Endothelial cell of umbilical vein (primary cell): ENCODE data around the gene PFDN1. TPM values are rescaled to one million over a fixed set of nuclear protein-coding genes. Genes with fewer than 3 reads are reported as not detected.

Source experiments
- BruUV-seq: library from RNA; stranded (reverse); fragments of 400-500 nt; replicated peaks from 2 replicates; lab custom pipeline; 2021; lab: Mats Ljungman, UMichigan
- CTCF ChIA-PET: fragments of 300-600, 350-600 bp; sonication (Branson Sonifier 250); formaldehyde crosslinking; loops from one replicate; lab custom pipeline; 2021; ENCODE audit warnings: antibody characterized with exemption, inconsistent platforms; lab: Charles Lee
- POLR2A ChIA-PET: fragments of 300-600, 350-600 bp; sonication (Branson Sonifier 250); formaldehyde crosslinking; loops from one replicate; lab custom pipeline; 2021; ENCODE audit warnings: antibody characterized with exemption, inconsistent platforms; lab: Charles Lee
- DNase-seq: peaks from one replicate; pipeline ENCODE4 v3.0.0-alpha.2; 2011; ENCODE audit warnings: low read depth, low spot score
- FAIRE-seq: peaks from 2 replicates; lab custom pipeline; 2011; peaks lifted over from hg19 to GRCh38; lab: Jason Lieb, UNC
- H2AFZ ChIP-seq: 2 replicates; pipeline ENCODE4 v1.6.0; 2012; ENCODE audit warnings: low read depth, low read length, control low read depth, inconsistent platforms
- H3K27ac ChIP-seq: 2 replicates; pipeline ENCODE4 v1.5.1; 2011; ENCODE audit warnings: low read depth, mild to moderate bottlenecking, control low read depth, low read length, moderate library complexity; ENCODE audit not compliant: insufficient read depth
- H3K27me3 ChIP-seq, 2 experiments: 2 replicates each; pipeline versions ENCODE4 v1.6.0 to v1.6.1; 2011; ENCODE audit warnings: low read length in 2 of 2, mixed read lengths in 1 of 2; ENCODE audit not compliant: control insufficient read depth in 2 of 2, insufficient read depth in 2 of 2
- H3K36me3 ChIP-seq, 2 experiments: 2 replicates in 1 of 2; 3 replicates in 1 of 2; pipeline ENCODE4 v1.5.1; 2011; ENCODE audit warnings: low read length in 2 of 2, mild to moderate bottlenecking in 1 of 2, moderate library complexity in 1 of 2; ENCODE audit not compliant: control insufficient read depth in 2 of 2, insufficient read depth in 2 of 2; ENCODE audit errors: extremely low read depth in 1 of 2
- H3K4me1 ChIP-seq: 3 replicates; pipeline ENCODE4 v1.5.1; 2011; ENCODE audit warnings: mild to moderate bottlenecking, low read length; ENCODE audit not compliant: control insufficient read depth, insufficient read depth; ENCODE audit errors: extremely low read depth
- H3K4me2 ChIP-seq: 2 replicates; pipeline ENCODE4 v1.6.1; 2011; ENCODE audit warnings: low read length, control low read depth, mixed read lengths; ENCODE audit not compliant: insufficient read depth
- H3K4me3 ChIP-seq, 3 experiments: fragments of 200-600 bp in 1 of 3; sonication (generic), shearing (Covaris generic) in 1 of 3; replicated peaks in 1 of 3; 2 replicates each; pipeline ENCODE4 v1.5.1; 2011 to 2016; ENCODE audit warnings: control low read depth in 3 of 3, low read length in 3 of 3, mild to moderate bottlenecking in 2 of 3, inconsistent platforms in 1 of 3, low read depth in 1 of 3, moderate library complexity in 1 of 3; ENCODE audit not compliant: insufficient read depth in 1 of 3
- H3K79me2 ChIP-seq: 2 replicates; pipeline ENCODE4 v1.6.0; 2012; ENCODE audit warnings: low read length, inconsistent platforms; ENCODE audit not compliant: control insufficient read depth, insufficient read depth
- H3K9ac ChIP-seq: replicated peaks from 2 replicates; pipeline ENCODE3; 2011; ENCODE audit warnings: low read length, control low read depth; ENCODE audit not compliant: insufficient read depth; ENCODE audit errors: extremely low read depth
- H3K9me1 ChIP-seq: replicated peaks from 3 replicates; pipeline ENCODE4 v1.6.0; 2011; ENCODE audit warnings: mild to moderate bottlenecking, low read length; ENCODE audit not compliant: control insufficient read depth, insufficient read depth; ENCODE audit errors: extremely low read depth
- H3K9me3 ChIP-seq: replicated peaks from 2 replicates; pipeline ENCODE4 v1.5.1; 2012; ENCODE audit warnings: low read length, inconsistent platforms; ENCODE audit not compliant: control insufficient read depth, insufficient read depth
- H4K20me1 ChIP-seq: replicated peaks from 2 replicates; pipeline ENCODE3; 2011; ENCODE audit warnings: mild to moderate bottlenecking, low read length; ENCODE audit not compliant: control insufficient read depth, insufficient read depth; ENCODE audit errors: extremely low read depth
- CTCF ChIP-seq, 2 donors: IDR thresholded peaks; 1 replicate in 1 of 2; 2 replicates in 1 of 2; pipeline ENCODE4 v1.5.1; 2011; ENCODE audit warnings: low read length in 2 of 2, mild to moderate bottlenecking in 2 of 2, moderate library complexity in 2 of 2, control low read depth in 1 of 2, inconsistent platforms in 1 of 2, low read depth in 1 of 2; ENCODE audit not compliant: insufficient read depth in 1 of 2; ENCODE audit errors: extremely low read depth in 1 of 2
- EZH2 ChIP-seq: IDR thresholded peaks from 2 replicates; pipeline ENCODE4 v1.6.1; 2012; ENCODE audit warnings: borderline replicate concordance, low read depth, mild to moderate bottlenecking, moderate library complexity, low read length, inconsistent platforms; ENCODE audit not compliant: severe bottlenecking
- FOS ChIP-seq: IDR thresholded peaks from 2 replicates; pipeline ENCODE4 v1.6.1; 2011; ENCODE audit warnings: mild to moderate bottlenecking, low read length, moderate library complexity, borderline replicate concordance; ENCODE audit not compliant: insufficient read depth
- GATA2 ChIP-seq: IDR thresholded peaks from 2 replicates; pipeline ENCODE4 v1.7.0; 2011; ENCODE audit warnings: low read depth, mild to moderate bottlenecking, moderate library complexity, mixed read lengths, low read length; ENCODE audit not compliant: insufficient read length, insufficient read depth
- JUN ChIP-seq: IDR thresholded peaks from 2 replicates; pipeline ENCODE4 v1.6.1; 2011; ENCODE audit warnings: borderline replicate concordance, low read depth; ENCODE audit not compliant: insufficient read length, insufficient read depth
- MYC ChIP-seq: IDR thresholded peaks from one replicate; pipeline ENCODE4 v1.6.1; 2011; ENCODE audit warnings: mild to moderate bottlenecking, low read depth, low read length
- POLR2A ChIP-seq: IDR thresholded peaks from 2 replicates; pipeline ENCODE4 v1.6.1; 2012; ENCODE audit warnings: low read depth, mild to moderate bottlenecking, control low read depth, low read length
- POLR2AphosphoS5 ChIP-seq: IDR thresholded peaks from 2 replicates; pipeline ENCODE4 v1.6.1; 2012; ENCODE audit warnings: low read depth, mild to moderate bottlenecking, control low read depth, low read length, moderate library complexity; ENCODE audit not compliant: insufficient read depth
- dilution Hi-C: fragments of 300-500 bp; cut with MboI; formaldehyde crosslinking; loops from one replicate; pipeline ENCODE4 v1.15.0; 2019; ENCODE audit warnings: low sequenced_read_pairs; ENCODE audit not compliant: extremely low pct_ligation_motif_present
- intact Hi-C: fragments of 100-400 bp; cut with micrococcal nuclease; formaldehyde crosslinking; loops from one replicate; pipeline ENCODE4 v1.10.0; 2022
- polyA plus RNA-seq, 4 experiments: library from polyadenylated mRNA; depleted of rRNA in 3 of 4; stranded (reverse) in 3 of 4; unstranded in 1 of 4; fragments of >200 nt; gene quantifications; 2 replicates each; pipeline versions ENCODE4 v1.2.1 to v1.2.3, GENCODE V29; 2011 to 2012; ENCODE audit warnings: missing spikeins in 1 of 4
- total RNA-seq: library from RNA; stranded (reverse); gene quantifications from 2 replicates; pipeline ENCODE4 v1.2.3, GENCODE V29; 2021
- TF ChIP-seq, protein P1 (sequence below): IDR thresholded peaks from 2 replicates; pipeline ENCODE4 v1.6.1; 2011; ENCODE audit not compliant: insufficient read depth, insufficient read length

The PFDN1 gene
- total and polyA plus RNA-seq, 2 donors (not counting 3 experiments of a cell fraction or from before 2014, with no cell fraction given): 107 to 158 TPM

GRCh38 chr5:140340605-140341121 is 37.8 kb upstream of the PFDN1 start:
- Histone ChIP-seq H4K20me1 (no peaks in the 10 kb centered on the region), H3K4me3 (no peak overlapping the region), H3K79me2 (peaks cover 85% of the 10 kb centered on the region), H3K36me3 (peaks cover 20 to 29% of the 10 kb centered on the region in 2 experiments), H2AFZ (no peak overlapping the region), H3K9ac (no peak overlapping the region), H3K9me1 (peaks cover 3% of the 10 kb centered on the region), H3K4me1 (peaks cover 52% of the 10 kb centered on the region), H3K27me3 (no peaks in the 10 kb centered on the region), H3K27ac (no peak overlapping the region), H3K4me2 (no peak overlapping the region), H3K9me3 (no peaks in the 10 kb centered on the region)
- ChIA-PET CTCF (interaction anchor here (1.3 to 16.7 kb wide), 3 partner anchors 12 to 95 kb away, joined by 5 to 1214 read pairs (median 10); no protein-coding TSS in a partner anchor), POLR2A (no interaction called here)
- BruUV-seq: no TSS peak
- FAIRE-seq (no peak), DNase-seq (no peak)
- TF ChIP-seq MYC (no peak), FOS (no peak), EZH2 (no peak), POLR2A (no peak), JUN (no peak), POLR2AphosphoS5 (no peak), GATA2 (no peak), CTCF (IDR thresholded peaks at IDR 0.05; ENCODE audit: extremely low read depth in 1 of 2, insufficient read depth in 1 of 2, low read depth in 1 of 2, low read length in 2 of 2) (no peak)
- TF ChIP-seq, protein P1, sequence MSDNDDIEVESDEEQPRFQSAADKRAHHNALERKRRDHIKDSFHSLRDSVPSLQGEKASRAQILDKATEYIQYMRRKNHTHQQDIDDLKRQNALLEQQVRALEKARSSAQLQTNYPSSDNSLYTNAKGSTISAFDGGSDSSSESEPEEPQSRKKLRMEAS: no peak
- dilution Hi-C loops: no loop called here
- intact Hi-C loops: no loop called here
